ENCODE data around the gene HFE. TPM values are rescaled to one million over a fixed set of nuclear protein-coding genes. Genes with fewer than 3 reads are reported as not detected.

The HFE gene, protein sequence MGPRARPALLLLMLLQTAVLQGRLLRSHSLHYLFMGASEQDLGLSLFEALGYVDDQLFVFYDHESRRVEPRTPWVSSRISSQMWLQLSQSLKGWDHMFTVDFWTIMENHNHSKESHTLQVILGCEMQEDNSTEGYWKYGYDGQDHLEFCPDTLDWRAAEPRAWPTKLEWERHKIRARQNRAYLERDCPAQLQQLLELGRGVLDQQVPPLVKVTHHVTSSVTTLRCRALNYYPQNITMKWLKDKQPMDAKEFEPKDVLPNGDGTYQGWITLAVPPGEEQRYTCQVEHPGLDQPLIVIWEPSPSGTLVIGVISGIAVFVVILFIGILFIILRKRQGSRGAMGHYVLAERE
- total RNA-seq, result 6.4 and 18.3 TPM in 2 replicates
- 22.1 and 22.3 TPM in 2 replicates for polyA plus RNA-seq
- 13.8 and 15.3 TPM in 2 replicates for polyA plus RNA-seq (2012)
- 8.7 and 32.6 TPM in 2 replicates for polyA minus RNA-seq (ENCODE audit: low replicate concordance)

DNA sequence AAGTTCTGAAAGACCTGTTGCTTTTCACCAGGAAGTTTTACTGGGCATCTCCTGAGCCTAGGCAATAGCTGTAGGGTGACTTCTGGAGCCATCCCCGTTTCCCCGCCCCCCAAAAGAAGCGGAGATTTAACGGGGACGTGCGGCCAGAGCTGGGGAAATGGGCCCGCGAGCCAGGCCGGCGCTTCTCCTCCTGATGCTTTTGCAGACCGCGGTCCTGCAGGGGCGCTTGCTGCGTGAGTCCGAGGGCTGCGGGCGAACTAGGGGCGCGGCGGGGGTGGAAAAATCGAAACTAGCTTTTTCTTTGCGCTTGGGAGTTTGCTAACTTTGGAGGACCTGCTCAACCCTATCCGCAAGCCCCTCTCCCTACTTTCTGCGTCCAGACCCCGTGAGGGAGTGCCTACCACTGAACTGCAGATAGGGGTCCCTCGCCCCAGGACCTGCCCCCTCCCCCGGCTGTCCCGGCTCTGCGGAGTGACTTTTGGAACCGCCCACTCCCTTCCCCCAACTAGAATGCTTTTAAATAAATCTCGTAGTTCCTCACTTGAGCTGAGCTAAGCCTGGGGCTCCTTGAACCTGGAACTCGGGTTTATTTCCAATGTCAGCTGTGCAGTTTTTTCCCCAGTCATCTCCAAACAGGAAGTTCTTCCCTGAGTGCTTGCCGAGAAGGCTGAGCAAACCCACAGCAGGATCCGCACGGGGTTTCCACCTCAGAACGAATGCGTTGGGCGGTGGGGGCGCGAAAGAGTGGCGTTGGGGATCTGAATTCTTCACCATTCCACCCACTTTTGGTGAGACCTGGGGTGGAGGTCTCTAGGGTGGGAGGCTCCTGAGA is at the start of gene HFE:
HFE (plus strand) TSS at position 146 of the 832 bp plus-strand sequence; CDS start at position 158, 12 bp downstream.
- Histone ChIP-seq H3K4me3 (replicated peaks in 1 of 4; ENCODE audit: control extremely low read depth in 1 of 4, insufficient read depth in 1 of 4, low read depth in 3 of 4, low read length in 4 of 4) (peak within 1 kb of the TSS; percentile 57 to 83 (median 64)), H3K4me2 (ENCODE audit: extremely low read depth, insufficient read depth, low read length) (peak within 1 kb of the TSS; percentile 73), H3K9ac (ENCODE audit: insufficient read depth, low read length) (peak within 1 kb of the TSS; percentile 65), H4K20me1 (ENCODE audit: control insufficient read depth, extremely low read depth, insufficient read depth, low read length) (no peaks in the 10 kb centered on the region), H3K9me3 (ENCODE audit: control insufficient read depth, insufficient read depth, low read depth, low read length) (no peaks in the 10 kb centered on the region), H3K36me3 (ENCODE audit: control insufficient read depth, insufficient read depth, low read length) (no peaks in the 10 kb centered on the region), H3K79me2 (ENCODE audit: control insufficient read depth, insufficient read depth, low read length) (no peaks in the 10 kb centered on the region), H3K27me3 (ENCODE audit: control insufficient read depth, insufficient read depth, low read length) (no peaks in the 10 kb centered on the region), H3K4me1 (ENCODE audit: control insufficient read depth, extremely low read depth, insufficient read depth, low read length) (peaks cover 2% of the 10 kb centered on the region), H3K27ac (ENCODE audit: insufficient read depth, low read length) (peak within 1 kb of the TSS; percentile 46), H2AFZ (ENCODE audit: low read length) (peak within 1 kb of the TSS; percentile 89)
- DNase-seq (ENCODE audit: low read depth in 2 of 2), result peak; percentile 63 to 67
- no peak for TF ChIP-seq EZH2 (IDR thresholded peaks at IDR 0.05; ENCODE audit: low read length, missing control alignments)
- TF ChIP-seq, protein P1, sequence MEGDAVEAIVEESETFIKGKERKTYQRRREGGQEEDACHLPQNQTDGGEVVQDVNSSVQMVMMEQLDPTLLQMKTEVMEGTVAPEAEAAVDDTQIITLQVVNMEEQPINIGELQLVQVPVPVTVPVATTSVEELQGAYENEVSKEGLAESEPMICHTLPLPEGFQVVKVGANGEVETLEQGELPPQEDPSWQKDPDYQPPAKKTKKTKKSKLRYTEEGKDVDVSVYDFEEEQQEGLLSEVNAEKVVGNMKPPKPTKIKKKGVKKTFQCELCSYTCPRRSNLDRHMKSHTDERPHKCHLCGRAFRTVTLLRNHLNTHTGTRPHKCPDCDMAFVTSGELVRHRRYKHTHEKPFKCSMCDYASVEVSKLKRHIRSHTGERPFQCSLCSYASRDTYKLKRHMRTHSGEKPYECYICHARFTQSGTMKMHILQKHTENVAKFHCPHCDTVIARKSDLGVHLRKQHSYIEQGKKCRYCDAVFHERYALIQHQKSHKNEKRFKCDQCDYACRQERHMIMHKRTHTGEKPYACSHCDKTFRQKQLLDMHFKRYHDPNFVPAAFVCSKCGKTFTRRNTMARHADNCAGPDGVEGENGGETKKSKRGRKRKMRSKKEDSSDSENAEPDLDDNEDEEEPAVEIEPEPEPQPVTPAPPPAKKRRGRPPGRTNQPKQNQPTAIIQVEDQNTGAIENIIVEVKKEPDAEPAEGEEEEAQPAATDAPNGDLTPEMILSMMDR (conservative IDR thresholded peaks at IDR 0.05 in 1 of 2, IDR thresholded peaks at IDR 0.05 in 1 of 2; ENCODE audit: low read depth in 1 of 2, low read length in 2 of 2), result peak; percentile 2 to 11

DNA sequence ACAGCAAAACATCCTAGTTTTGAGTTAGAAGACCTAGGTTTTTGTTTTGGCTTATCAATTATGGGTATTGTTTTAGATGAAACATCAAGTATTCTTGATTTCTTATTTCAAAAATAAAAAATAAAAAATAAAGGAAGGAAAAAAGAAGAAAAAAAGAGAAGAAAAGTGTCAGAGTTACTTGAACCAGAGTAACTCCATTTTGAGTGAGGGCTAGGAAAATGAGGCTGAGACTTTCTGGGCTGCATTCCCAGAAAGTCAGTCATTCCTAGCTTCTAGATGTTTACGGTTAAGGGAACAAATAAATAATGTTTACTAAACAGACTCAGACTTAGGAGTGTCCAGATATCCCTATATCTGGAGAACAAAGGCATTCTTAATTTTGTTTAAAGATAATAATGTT is 45.3 kb upstream of the HFE start:
- Histone ChIP-seq H3K9ac (ENCODE audit: insufficient read depth, low read length) (no peak overlapping the region), H3K79me2 (ENCODE audit: control insufficient read depth, insufficient read depth, low read length) (no peaks in the 10 kb centered on the region), H3K27me3 (ENCODE audit: control insufficient read depth, insufficient read depth, low read length) (no peaks in the 10 kb centered on the region), H3K4me2 (ENCODE audit: extremely low read depth, insufficient read depth, low read length) (no peak overlapping the region), H2AFZ (ENCODE audit: low read length) (no peak overlapping the region), H4K20me1 (ENCODE audit: control insufficient read depth, extremely low read depth, insufficient read depth, low read length) (no peaks in the 10 kb centered on the region), H3K27ac (ENCODE audit: insufficient read depth, low read length) (no peak overlapping the region), H3K9me3 (ENCODE audit: control insufficient read depth, insufficient read depth, low read depth, low read length) (no peaks in the 10 kb centered on the region), H3K4me3 (replicated peaks in 1 of 4; ENCODE audit: control extremely low read depth in 1 of 4, insufficient read depth in 1 of 4, low read depth in 3 of 4, low read length in 4 of 4) (no peak overlapping the region), H3K4me1 (ENCODE audit: control insufficient read depth, extremely low read depth, insufficient read depth, low read length) (peaks cover 11% of the 10 kb centered on the region), H3K36me3 (ENCODE audit: control insufficient read depth, insufficient read depth, low read length) (no peaks in the 10 kb centered on the region)
- DNase-seq (ENCODE audit: low read depth in 2 of 2), result no peak
- no peak for TF ChIP-seq EZH2 (IDR thresholded peaks at IDR 0.05; ENCODE audit: low read length, missing control alignments)
- TF ChIP-seq, protein P1 (conservative IDR thresholded peaks at IDR 0.05 in 1 of 2, IDR thresholded peaks at IDR 0.05 in 1 of 2; ENCODE audit: low read depth in 1 of 2, low read length in 2 of 2), result no peak

All from fibroblast of lung (primary cell).